ENCODE measurements around the gene MB. TPM values are rescaled to one million over a fixed set of nuclear protein-coding genes. Genes with fewer than 3 reads are reported as not detected.
A peak's percentile ranks its signal among the peaks of the same experiment; 100 is the strongest.
"Not testable (repeated sequence)": the region's sequence is repeated elsewhere in the genome, so short reads cannot be mapped to it uniquely, and the experiment has no call there.

The MB gene
- total and polyA plus RNA-seq, 2 donors, result 1.1 to 3.7 TPM

DNA sequence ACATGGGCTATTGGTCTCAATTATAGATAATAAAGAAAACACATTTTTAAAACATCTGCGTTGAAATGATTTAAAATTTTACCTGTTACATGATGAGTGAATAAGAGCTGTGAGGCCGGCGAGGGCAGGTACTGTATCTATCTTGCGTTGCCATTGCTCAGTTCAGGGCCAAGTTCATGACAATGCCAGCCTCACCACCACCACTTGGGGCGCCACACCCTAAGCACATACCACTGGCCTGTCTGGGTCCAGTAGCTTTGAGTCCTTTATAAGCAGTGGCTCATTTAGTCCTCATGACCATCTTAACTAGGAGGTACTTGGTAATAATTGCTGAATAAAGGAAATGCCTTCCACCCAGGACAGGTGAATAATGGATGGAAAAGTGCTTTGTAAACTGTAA is 14.5 kb upstream of the MB start:
- Histone ChIP-seq H3K4me3 (ENCODE audit: low read length in 2 of 2) (no peak overlapping the region), H3K9me3 (ENCODE audit: control insufficient read depth in 2 of 2, insufficient read depth in 1 of 2, low read length in 1 of 2) (no peaks in the 10 kb centered on the region), H3K27me3 (ENCODE audit: control insufficient read depth in 2 of 2, insufficient read depth in 1 of 2, low read length in 1 of 2) (peaks cover 0 to 22% of the 10 kb centered on the region in 2 donors), H3K4me1 (ENCODE audit: control insufficient read depth in 2 of 2, insufficient read depth in 2 of 2, low read length in 2 of 2) (peaks cover 0 to 9% of the 10 kb centered on the region in 2 donors), H3K27ac (ENCODE audit: low read depth in 1 of 2, low read length in 1 of 2) (no peak overlapping the region), H3K36me3 (ENCODE audit: control insufficient read depth in 2 of 2, insufficient read depth in 2 of 2, low read length in 1 of 2) (no peaks in the 10 kb centered on the region)
- DNase-seq (ENCODE audit: low read depth in 6 of 9, low spot score in 9 of 9), result no peak
- WGBS, result 86% methylated on average over 5 of the region's 5 CpGs

DNA sequence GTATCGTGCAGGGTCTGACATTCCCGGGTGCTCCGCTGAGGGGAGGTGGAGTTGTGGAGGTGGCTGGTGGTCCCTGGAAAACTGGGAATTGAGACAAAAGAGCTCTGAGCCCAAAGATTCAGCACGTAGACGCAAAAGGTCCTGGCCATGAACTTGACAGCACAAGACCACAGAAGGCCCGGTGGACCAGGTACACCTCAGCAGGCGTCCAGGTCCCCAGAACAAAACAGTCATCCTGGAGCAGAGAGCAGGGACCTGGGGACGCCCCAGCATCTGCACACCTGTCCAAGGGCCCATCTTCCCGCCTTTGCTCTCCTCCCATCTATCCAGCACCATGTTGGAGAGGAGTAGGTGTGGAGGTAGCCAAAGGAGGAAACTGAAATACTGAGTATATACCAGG is 13.8 kb upstream of the MB start:
- Histone ChIP-seq H3K36me3 (ENCODE audit: control insufficient read depth in 2 of 2, insufficient read depth in 2 of 2, low read length in 1 of 2) (no peaks in the 10 kb centered on the region), H3K4me1 (ENCODE audit: control insufficient read depth in 2 of 2, insufficient read depth in 2 of 2, low read length in 2 of 2) (peaks cover 0 to 9% of the 10 kb centered on the region in 2 donors), H3K27me3 (ENCODE audit: control insufficient read depth in 2 of 2, insufficient read depth in 1 of 2, low read length in 1 of 2) (peaks cover 0 to 24% of the 10 kb centered on the region in 2 donors), H3K4me3 (ENCODE audit: low read length in 2 of 2) (no peak overlapping the region), H3K27ac (ENCODE audit: low read depth in 1 of 2, low read length in 1 of 2) (no peak overlapping the region), H3K9me3 (ENCODE audit: control insufficient read depth in 2 of 2, insufficient read depth in 1 of 2, low read length in 1 of 2) (no peaks in the 10 kb centered on the region)
- WGBS, result 98% methylated on average over 9 of the region's 9 CpGs
- DNase-seq (ENCODE audit: low read depth in 6 of 9, low spot score in 9 of 9), result no peak

DNA sequence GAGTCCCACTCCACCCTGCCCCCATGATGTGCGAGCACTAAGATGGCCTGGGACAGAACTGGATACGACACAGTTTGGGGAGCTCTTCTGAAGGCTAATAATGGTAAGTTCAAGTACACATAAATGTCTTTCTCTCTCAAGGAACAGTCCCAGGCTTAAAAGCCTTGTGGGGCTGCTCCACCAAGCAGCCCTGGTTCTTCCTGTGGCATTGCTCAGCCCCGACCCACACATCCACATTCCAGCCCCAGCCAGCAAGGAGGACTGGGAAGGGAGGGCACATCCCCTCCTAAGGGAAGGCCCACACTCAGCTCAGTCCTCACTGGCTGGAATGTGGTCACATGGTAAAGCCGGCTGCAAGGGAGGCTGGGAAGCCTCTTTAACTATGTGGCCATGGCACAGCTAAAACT is 13.3 kb upstream of the MB start:
- Histone ChIP-seq H3K36me3 (ENCODE audit: control insufficient read depth in 2 of 2, insufficient read depth in 2 of 2, low read length in 1 of 2) (no peaks in the 10 kb centered on the region), H3K4me1 (ENCODE audit: control insufficient read depth in 2 of 2, insufficient read depth in 2 of 2, low read length in 2 of 2) (peaks cover 0 to 9% of the 10 kb centered on the region in 2 donors), H3K27ac (ENCODE audit: low read depth in 1 of 2, low read length in 1 of 2) (no peak overlapping the region), H3K9me3 (ENCODE audit: control insufficient read depth in 2 of 2, insufficient read depth in 1 of 2, low read length in 1 of 2) (no peaks in the 10 kb centered on the region), H3K27me3 (ENCODE audit: control insufficient read depth in 2 of 2, insufficient read depth in 1 of 2, low read length in 1 of 2) (peaks cover 0 to 24% of the 10 kb centered on the region in 2 donors), H3K4me3 (ENCODE audit: low read length in 2 of 2) (no peak overlapping the region)
- no peak for DNase-seq (ENCODE audit: low read depth in 6 of 9, low spot score in 9 of 9)
- 95% methylated on average over 4 of the region's 4 CpGs for WGBS

DNA sequence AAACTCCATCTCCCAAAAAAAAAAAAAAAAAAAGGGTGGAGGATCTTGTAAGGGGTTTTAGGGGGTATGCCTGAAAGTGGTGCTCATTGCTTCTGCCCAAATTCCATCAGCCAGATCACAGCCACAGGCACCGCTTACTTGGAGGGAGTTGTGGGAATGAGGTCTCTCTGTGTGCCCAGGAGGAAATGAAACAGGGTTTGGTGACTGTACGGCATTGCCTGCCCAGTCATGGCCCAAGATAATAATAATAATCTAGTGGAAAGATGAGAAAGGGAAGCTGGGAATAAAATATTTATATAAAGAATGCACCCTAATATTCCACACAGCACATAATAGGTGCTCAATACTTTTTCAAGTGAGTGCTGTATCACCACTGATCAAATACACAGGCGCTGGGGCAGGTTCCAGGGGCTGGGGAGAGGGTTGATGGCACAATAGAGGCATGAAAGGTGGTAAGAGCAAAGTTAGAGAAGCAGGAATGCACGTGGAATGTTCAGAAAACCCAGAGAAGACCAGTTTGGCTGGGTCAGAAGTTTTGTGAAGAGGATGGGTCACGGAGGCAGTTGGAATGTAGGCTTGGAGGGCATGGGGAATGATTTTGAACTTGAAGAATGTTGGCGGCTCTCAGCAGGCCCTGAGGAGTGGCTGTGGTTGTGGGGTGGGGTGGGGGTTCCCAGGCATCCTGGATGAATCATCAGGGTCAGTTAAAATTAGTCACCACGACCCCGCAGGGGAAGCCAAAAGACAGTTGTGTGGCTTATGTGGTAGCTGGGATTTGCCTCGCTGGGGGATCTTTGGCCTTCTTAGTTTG is 12.5 kb upstream of the MB start:
- Histone ChIP-seq H3K4me3 (ENCODE audit: low read length in 2 of 2) (no peak overlapping the region), H3K36me3 (ENCODE audit: control insufficient read depth in 2 of 2, insufficient read depth in 2 of 2, low read length in 1 of 2) (no peaks in the 10 kb centered on the region), H3K4me1 (ENCODE audit: control insufficient read depth in 2 of 2, insufficient read depth in 2 of 2, low read length in 2 of 2) (peaks cover 0 to 9% of the 10 kb centered on the region in 2 donors), H3K27ac (ENCODE audit: low read depth in 1 of 2, low read length in 1 of 2) (peak overlapping the region; percentile 47 to 54), H3K9me3 (ENCODE audit: control insufficient read depth in 2 of 2, insufficient read depth in 1 of 2, low read length in 1 of 2) (no peaks in the 10 kb centered on the region), H3K27me3 (ENCODE audit: control insufficient read depth in 2 of 2, insufficient read depth in 1 of 2, low read length in 1 of 2) (peaks cover 0 to 24% of the 10 kb centered on the region in 2 donors)
- no peak for DNase-seq (ENCODE audit: low read depth in 6 of 9, low spot score in 9 of 9)
- 48% methylated on average over 9 of the region's 9 CpGs for WGBS

DNA sequence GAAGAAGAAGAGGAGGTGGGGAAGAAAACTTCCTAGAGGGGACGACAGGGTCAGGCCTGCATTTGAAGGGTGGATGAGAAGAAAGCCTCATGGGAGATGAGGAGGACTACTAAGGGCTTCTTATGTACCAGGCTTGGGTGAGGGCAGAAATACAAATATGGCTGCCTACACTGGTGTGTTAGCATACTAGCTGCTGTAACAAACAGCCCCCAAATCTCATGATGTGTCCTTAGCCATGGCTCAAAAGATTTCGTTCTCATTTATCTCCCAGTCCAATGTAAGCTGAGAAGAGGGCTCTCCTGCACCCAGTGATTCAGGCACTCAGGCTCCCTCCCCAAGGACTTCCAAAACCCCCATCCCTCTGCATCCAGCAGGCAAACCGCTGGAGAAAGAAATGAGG is 11.6 kb upstream of the MB start:
- H3K27me3 ChIP-seq (ENCODE audit: control insufficient read depth in 2 of 2, insufficient read depth in 1 of 2, low read length in 1 of 2), result peaks cover 0 to 24% of the 10 kb centered on the region in 2 donors
- H3K36me3 ChIP-seq (ENCODE audit: control insufficient read depth in 2 of 2, insufficient read depth in 2 of 2, low read length in 1 of 2), result no peaks in the 10 kb centered on the region
- no peaks in the 10 kb centered on the region for H3K9me3 ChIP-seq (ENCODE audit: control insufficient read depth in 2 of 2, insufficient read depth in 1 of 2, low read length in 1 of 2)
- peaks cover 0 to 7% of the 10 kb centered on the region in 2 donors for H3K4me1 ChIP-seq (ENCODE audit: control insufficient read depth in 2 of 2, insufficient read depth in 2 of 2, low read length in 2 of 2)
- 96% methylated on average over 3 of the region's 3 CpGs for WGBS
- no peak for DNase-seq (ENCODE audit: low read depth in 6 of 9, low spot score in 9 of 9)
- no peak overlapping the region for H3K4me3 ChIP-seq (ENCODE audit: low read length in 2 of 2)
- no peak overlapping the region for H3K27ac ChIP-seq (ENCODE audit: low read depth in 1 of 2, low read length in 1 of 2)

DNA sequence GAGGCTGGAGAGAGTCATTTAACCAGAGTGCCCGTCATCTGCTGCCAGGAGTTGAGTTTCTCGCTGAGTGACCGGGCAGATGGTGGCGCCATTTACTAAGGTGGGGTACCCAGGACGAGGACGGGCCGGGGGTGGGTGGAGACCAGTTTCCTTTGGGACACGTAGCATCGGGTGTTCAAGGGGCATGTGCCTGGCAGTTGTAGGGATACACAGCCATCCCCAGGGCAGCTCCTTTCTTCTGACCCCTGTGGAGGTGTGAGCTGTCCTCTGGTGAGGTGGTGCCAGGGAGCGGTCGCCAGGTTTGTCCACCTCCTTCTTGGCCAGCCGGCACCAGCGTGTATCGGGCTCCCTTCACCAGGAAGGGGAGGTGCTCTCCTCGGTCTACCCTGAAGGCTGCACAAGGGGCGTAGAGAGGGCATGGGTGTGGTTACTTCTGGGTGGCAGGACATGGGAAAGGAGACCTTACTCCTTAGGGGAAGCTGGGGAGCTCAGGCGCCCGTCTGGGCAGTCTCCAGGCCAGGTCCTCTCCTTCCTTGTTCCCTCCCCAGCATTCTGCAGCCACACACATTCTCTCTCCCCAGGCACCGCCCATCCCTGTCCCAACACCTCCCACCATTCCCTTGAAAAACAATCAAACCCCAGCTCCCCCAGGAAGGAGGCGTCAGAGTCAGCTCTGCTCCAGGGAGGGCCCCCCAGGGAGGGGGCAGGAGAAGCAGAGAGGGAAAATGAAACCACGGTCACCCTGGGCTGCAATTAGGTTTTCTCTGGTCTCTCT is 10.3 kb upstream of the MB start:
- Histone ChIP-seq H3K9me3 (ENCODE audit: control insufficient read depth in 2 of 2, insufficient read depth in 1 of 2, low read length in 1 of 2) (no peaks in the 10 kb centered on the region), H3K36me3 (ENCODE audit: control insufficient read depth in 2 of 2, insufficient read depth in 2 of 2, low read length in 1 of 2) (no peaks in the 10 kb centered on the region), H3K27ac (ENCODE audit: low read depth in 1 of 2, low read length in 1 of 2) (peak overlapping the region; percentile 36 to 74), H3K4me1 (ENCODE audit: control insufficient read depth in 2 of 2, insufficient read depth in 2 of 2, low read length in 2 of 2) (peaks cover 0 to 9% of the 10 kb centered on the region in 2 donors), H3K4me3 (ENCODE audit: low read length in 2 of 2) (peak overlapping the region; percentile 28 to 33), H3K27me3 (ENCODE audit: control insufficient read depth in 2 of 2, insufficient read depth in 1 of 2, low read length in 1 of 2) (peaks cover 0 to 24% of the 10 kb centered on the region in 2 donors)
- peak in 5 of 9 donors; percentile 21 to 51 (median 30) for DNase-seq (ENCODE audit: low read depth in 6 of 9, low spot score in 9 of 9)
- 4% methylated on average over 21 of the region's 21 CpGs for WGBS

DNA sequence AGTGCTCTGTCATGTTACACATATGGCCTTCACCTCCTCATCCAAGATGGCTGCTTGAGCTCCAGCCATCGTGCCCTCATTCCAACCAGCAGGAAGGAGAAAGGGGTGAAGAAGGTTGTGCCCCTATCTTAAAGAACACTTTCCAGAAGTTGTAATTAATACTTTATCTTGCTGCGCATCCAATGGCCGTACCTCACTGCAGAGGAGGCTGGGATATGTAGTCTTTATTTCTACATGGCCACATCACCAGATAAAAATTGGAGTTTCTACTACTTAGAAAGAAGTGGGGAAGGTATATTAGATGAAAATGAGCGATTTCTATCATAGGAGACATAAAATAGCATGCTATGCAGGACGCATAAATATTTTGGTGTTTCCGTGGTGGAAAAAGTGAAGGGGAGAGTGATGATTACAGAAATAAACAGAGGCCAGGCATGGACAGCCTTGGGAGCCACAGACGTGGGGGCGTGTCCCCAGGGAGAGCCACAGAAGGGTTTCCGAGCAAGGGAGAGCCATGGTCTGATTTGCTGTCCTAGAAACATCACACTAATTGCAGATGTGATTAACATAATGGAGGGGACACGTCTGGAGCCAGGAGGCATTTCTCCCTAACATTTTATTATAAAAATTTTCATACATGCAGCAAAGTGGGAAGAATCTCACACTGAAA is 8.8 kb upstream of the MB start:
- peaks cover 0 to 12% of the 10 kb centered on the region in 2 donors for H3K4me1 ChIP-seq (ENCODE audit: control insufficient read depth in 2 of 2, insufficient read depth in 2 of 2, low read length in 2 of 2)
- no peak overlapping the region for H3K4me3 ChIP-seq (ENCODE audit: low read length in 2 of 2)
- DNase-seq (ENCODE audit: low read depth in 6 of 9, low spot score in 9 of 9), result no peak
- no peaks in the 10 kb centered on the region for H3K36me3 ChIP-seq (ENCODE audit: control insufficient read depth in 2 of 2, insufficient read depth in 2 of 2, low read length in 1 of 2)
- no peaks in the 10 kb centered on the region for H3K9me3 ChIP-seq (ENCODE audit: control insufficient read depth in 2 of 2, insufficient read depth in 1 of 2, low read length in 1 of 2)
- WGBS, result 89% methylated on average over 10 of the region's 10 CpGs
- peaks cover 0 to 24% of the 10 kb centered on the region in 2 donors for H3K27me3 ChIP-seq (ENCODE audit: control insufficient read depth in 2 of 2, insufficient read depth in 1 of 2, low read length in 1 of 2)
- H3K27ac ChIP-seq (ENCODE audit: low read depth in 1 of 2, low read length in 1 of 2), result no peak overlapping the region

DNA sequence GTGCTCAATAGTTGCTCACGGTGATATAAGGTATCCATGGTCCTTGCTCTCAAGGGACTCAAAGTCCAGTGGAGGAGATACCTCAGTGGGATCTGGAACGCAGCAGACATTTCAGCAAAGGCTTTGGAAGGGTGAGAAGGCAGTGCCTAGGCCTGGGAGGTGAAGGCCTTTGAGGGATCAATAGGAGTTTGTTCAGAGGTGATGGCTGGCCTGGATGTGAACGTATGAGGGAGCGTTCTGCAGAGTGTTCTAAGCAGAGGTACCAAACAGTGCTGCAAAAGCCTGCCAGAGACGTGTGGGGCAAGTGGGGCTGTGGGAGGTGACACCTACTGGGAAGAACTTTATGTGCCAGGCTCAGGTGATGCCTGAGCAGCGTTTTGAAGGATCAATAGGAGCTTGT is 7.4 kb upstream of the MB start:
- peaks cover 0 to 20% of the 10 kb centered on the region in 2 donors for H3K27me3 ChIP-seq (ENCODE audit: control insufficient read depth in 2 of 2, insufficient read depth in 1 of 2, low read length in 1 of 2)
- no peak overlapping the region for H3K4me3 ChIP-seq (ENCODE audit: low read length in 2 of 2)
- 90% methylated on average over 6 of the region's 6 CpGs for WGBS
- no peak for DNase-seq (ENCODE audit: low read depth in 6 of 9, low spot score in 9 of 9)
- H3K36me3 ChIP-seq (ENCODE audit: control insufficient read depth in 2 of 2, insufficient read depth in 2 of 2, low read length in 1 of 2), result no peaks in the 10 kb centered on the region
- no peaks in the 10 kb centered on the region for H3K9me3 ChIP-seq (ENCODE audit: control insufficient read depth in 2 of 2, insufficient read depth in 1 of 2, low read length in 1 of 2)
- peaks cover 0 to 12% of the 10 kb centered on the region in 2 donors for H3K4me1 ChIP-seq (ENCODE audit: control insufficient read depth in 2 of 2, insufficient read depth in 2 of 2, low read length in 2 of 2)
- H3K27ac ChIP-seq (ENCODE audit: low read depth in 1 of 2, low read length in 1 of 2), result no peak overlapping the region

DNA sequence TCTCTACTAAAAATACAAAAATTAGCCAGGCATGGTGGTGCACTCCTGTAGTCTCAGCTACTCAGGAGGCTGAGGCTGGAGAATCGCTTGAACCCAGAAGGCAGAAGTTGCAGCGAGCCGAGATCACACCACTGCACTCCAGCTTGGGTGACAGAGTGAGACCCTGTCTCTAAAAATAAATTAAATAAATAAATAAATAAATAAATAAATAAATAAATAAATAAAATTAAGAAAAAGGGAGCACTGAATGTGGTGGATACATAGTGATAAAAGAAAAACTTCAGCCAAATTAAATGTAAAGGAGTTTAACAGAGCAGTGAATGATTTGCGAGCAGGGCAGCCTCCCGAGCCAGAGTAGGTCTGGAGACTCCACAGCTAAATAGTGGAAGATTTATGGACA is 6.8 kb upstream of the MB start:
- not testable (repeated sequence) for H3K27ac ChIP-seq (ENCODE audit: low read depth in 1 of 2, low read length in 1 of 2); H3K9me3 ChIP-seq (ENCODE audit: control insufficient read depth in 2 of 2, insufficient read depth in 1 of 2, low read length in 1 of 2); DNase-seq (ENCODE audit: low read depth in 6 of 9, low spot score in 9 of 9); H3K4me3 ChIP-seq (ENCODE audit: low read length in 2 of 2); H3K36me3 ChIP-seq (ENCODE audit: control insufficient read depth in 2 of 2, insufficient read depth in 2 of 2, low read length in 1 of 2)
- WGBS, result 95% methylated on average over 5 of the region's 5 CpGs
- peaks cover 0 to 14% of the 10 kb centered on the region in 2 donors for H3K4me1 ChIP-seq (ENCODE audit: control insufficient read depth in 2 of 2, insufficient read depth in 2 of 2, low read length in 2 of 2)
- H3K27me3 ChIP-seq (ENCODE audit: control insufficient read depth in 2 of 2, insufficient read depth in 1 of 2, low read length in 1 of 2), result peaks cover 0 to 18% of the 10 kb centered on the region in 2 donors
